H9 (cell line): ENCODE results near the gene FEM1B. TPM values are rescaled to one million over a fixed set of nuclear protein-coding genes. Genes with fewer than 3 reads are reported as not detected.

ENCODE experiments used
- DNase-seq: peaks from one replicate; pipeline ENCODE4 v3.0.0-alpha.2; 2017
- H2AFZ ChIP-seq: one replicate; pipeline ENCODE4 v1.6.1; 2013; ENCODE audit warnings: mild to moderate bottlenecking, low read length, control low read depth, moderate library complexity
- H2AK5ac ChIP-seq: 2 replicates; pipeline ENCODE4 v1.6.1; 2013; ENCODE audit warnings: low read length, control low read depth, mixed read lengths; ENCODE audit not compliant: insufficient read length
- H2BK120ac ChIP-seq: one replicate; pipeline ENCODE4 v1.6.1; 2013; ENCODE audit warnings: low read depth, mild to moderate bottlenecking, low read length, control low read depth, inconsistent platforms; ENCODE audit not compliant: poor library complexity, severe bottlenecking
- H2BK12ac ChIP-seq: 2 replicates; pipeline ENCODE4 v1.6.1; 2013; ENCODE audit warnings: low read length, control low read depth, mixed read lengths, low read depth; ENCODE audit not compliant: insufficient read length
- H2BK15ac ChIP-seq: 2 replicates; pipeline ENCODE4 v1.6.1; 2013; ENCODE audit warnings: low read depth, low read length, control low read depth
- H2BK20ac ChIP-seq: one replicate; pipeline ENCODE4 v1.6.1; 2013; ENCODE audit warnings: low read depth, mild to moderate bottlenecking, low read length, control low read depth, inconsistent platforms; ENCODE audit not compliant: poor library complexity, severe bottlenecking
- H2BK5ac ChIP-seq: 2 replicates; pipeline ENCODE4 v1.6.1; 2013; ENCODE audit warnings: low read length, control low read depth, mixed read lengths; ENCODE audit not compliant: insufficient read length
- H3K14ac ChIP-seq: 2 replicates; pipeline ENCODE4 v1.6.1; 2013; ENCODE audit warnings: low read length, control low read depth; ENCODE audit not compliant: insufficient read depth
- H3K18ac ChIP-seq: 2 replicates; pipeline ENCODE4 v1.6.1; 2013; ENCODE audit warnings: low read depth, mild to moderate bottlenecking, mixed read lengths, low read length, control low read depth; ENCODE audit not compliant: insufficient read length
- H3K23ac ChIP-seq: 2 replicates; pipeline ENCODE4 v1.6.1; 2013; ENCODE audit warnings: low read length, control low read depth, mixed read lengths, low read depth; ENCODE audit not compliant: insufficient read length
- H3K23me2 ChIP-seq: 2 replicates; pipeline ENCODE4 v1.6.1; 2013; ENCODE audit warnings: low read depth, mild to moderate bottlenecking, mixed read lengths, low read length, control low read depth; ENCODE audit not compliant: insufficient read length, poor library complexity, severe bottlenecking
- H3K27ac ChIP-seq: 2 replicates; pipeline ENCODE4 v1.5.1; 2013; ENCODE audit warnings: low read length, control low read depth, mixed read lengths, low read depth; ENCODE audit not compliant: insufficient read length
- H3K27me3 ChIP-seq: 2 replicates; pipeline ENCODE4 v1.6.1; 2013; ENCODE audit warnings: low read length, control low read depth, inconsistent platforms; ENCODE audit not compliant: insufficient read depth
- H3K4ac ChIP-seq: 2 replicates; pipeline ENCODE4 v1.6.1; 2013; ENCODE audit warnings: low read depth, mild to moderate bottlenecking, control low read depth, inconsistent platforms, low read length, moderate library complexity
- H3K4me1 ChIP-seq: 2 replicates; pipeline ENCODE4 v1.6.1; 2013; ENCODE audit warnings: low read length, control low read depth, inconsistent platforms; ENCODE audit not compliant: insufficient read depth
- H3K4me2 ChIP-seq: 2 replicates; pipeline ENCODE4 v1.6.1; 2013; ENCODE audit warnings: low read length, control low read depth, mixed read lengths; ENCODE audit not compliant: insufficient read length, insufficient read depth
- H3K56ac ChIP-seq: 2 replicates; pipeline ENCODE4 v1.6.1; 2013; ENCODE audit warnings: low read depth, mild to moderate bottlenecking, mixed read lengths, low read length, control low read depth; ENCODE audit not compliant: insufficient read length
- H3K79me1 ChIP-seq: 2 replicates; pipeline ENCODE4 v1.6.1; 2013; ENCODE audit warnings: low read depth, mild to moderate bottlenecking, moderate library complexity, low read length, control low read depth, inconsistent platforms; ENCODE audit not compliant: insufficient read depth, poor library complexity, severe bottlenecking
- H3K79me2 ChIP-seq: 2 replicates; pipeline ENCODE4 v1.6.1; 2013; ENCODE audit warnings: low read length, control low read depth, inconsistent platforms; ENCODE audit not compliant: insufficient read depth
- H3K9ac ChIP-seq: 2 replicates; pipeline ENCODE4 v1.6.1; 2013; ENCODE audit warnings: low read length, control low read depth, mixed read lengths; ENCODE audit not compliant: insufficient read length; ENCODE audit errors: extremely low read depth
- H3K9me3 ChIP-seq: one replicate; pipeline ENCODE4 v1.6.1; 2013; ENCODE audit warnings: low read depth, low read length, inconsistent platforms; ENCODE audit not compliant: control insufficient read depth
- H3T11ph ChIP-seq: one replicate; pipeline ENCODE4 v1.6.1; 2013; ENCODE audit warnings: mild to moderate bottlenecking, low read length, control low read depth, inconsistent platforms
- H4K20me1 ChIP-seq: one replicate; pipeline ENCODE4 v1.6.1; 2013; ENCODE audit not compliant: control insufficient read depth, insufficient read length, insufficient read depth
- H4K5ac ChIP-seq: 2 replicates; pipeline ENCODE4 v1.6.1; 2013; ENCODE audit warnings: low read depth, mild to moderate bottlenecking, mixed read lengths, low read length, control low read depth; ENCODE audit not compliant: insufficient read length
- H4K8ac ChIP-seq: replicated peaks from 2 replicates; pipeline ENCODE4 v1.6.1; 2013; ENCODE audit warnings: low read length, control low read depth, mixed read lengths, low read depth; ENCODE audit not compliant: insufficient read length
- H4K91ac ChIP-seq: 2 replicates; pipeline ENCODE4 v1.6.1; 2013; ENCODE audit warnings: low read depth, mild to moderate bottlenecking, moderate library complexity, mixed read lengths, low read length, control low read depth; ENCODE audit not compliant: insufficient read length
- H3K27ac Mint-ChIP-seq, 3 experiments: 2 replicates in 2 of 3; 3 replicates in 1 of 3; pipeline ENCODE4 v1.8.0; 2020 to 2021; ENCODE audit warnings: mixed read lengths in 3 of 3, mild to moderate bottlenecking in 1 of 3, moderate library complexity in 1 of 3
- H3K27me3 Mint-ChIP-seq: 2 replicates; pipeline ENCODE4 v1.8.0; 2021; ENCODE audit warnings: low read depth, mild to moderate bottlenecking, moderate library complexity, mixed read lengths
- H3K36me3 Mint-ChIP-seq, 3 experiments: 2 replicates in 2 of 3; 3 replicates in 1 of 3; pipeline ENCODE4 v1.8.0; 2020 to 2021; ENCODE audit warnings: low read depth in 3 of 3, mixed read lengths in 3 of 3; ENCODE audit not compliant: insufficient read depth in 1 of 3
- H3K4me1 Mint-ChIP-seq, 2 experiments: 2 replicates each; pipeline ENCODE4 v1.8.0; 2020; ENCODE audit warnings: mixed read lengths in 2 of 2
- H3K4me3 Mint-ChIP-seq, 2 experiments: 2 replicates in 1 of 2; 3 replicates in 1 of 2; pipeline ENCODE4 v1.8.0; 2020 to 2021; ENCODE audit warnings: mild to moderate bottlenecking in 2 of 2, mixed read lengths in 2 of 2, moderate library complexity in 1 of 2
- H3K9me3 Mint-ChIP-seq, 2 experiments: 2 replicates in 1 of 2; 3 replicates in 1 of 2; pipeline ENCODE4 v1.8.0; 2020; ENCODE audit warnings: mild to moderate bottlenecking in 2 of 2, mixed read lengths in 2 of 2, moderate library complexity in 1 of 2
- CTCF ChIP-seq: fragments of 200-600 bp; sonication (generic); conservative IDR thresholded peaks from 3 replicates; pipeline ENCODE4 v1.8.0; 2021; ENCODE audit warnings: antibody characterized with exemption, mild to moderate bottlenecking
- WGBS: extraction: QIAGEN DNeasy Blood & Tissue Kit; methylation state at CpG from one replicate; pipeline ENCODE4 v1.1.7; 2013; ENCODE audit warnings: missing lambda C conversion rate, low lambda C conversion rate, mixed read lengths; ENCODE audit not compliant: insufficient read length; ENCODE audit errors: extremely low coverage; 5-methylcytosine and 5-hydroxymethylcytosine counted together
- total RNA-seq: library from RNA; stranded (reverse); gene quantifications from 2 replicates; pipeline ENCODE4 v1.2.1, GENCODE V29; 2021

FEM1B gene
- total RNA-seq, 1 experiment from 2014 or later = 77.9 TPM

- H3K14ac ChIP-seq = peak overlapping the region; percentile 62; the same call in 1 of the 2 replicates
- H2AFZ ChIP-seq = peak overlapping the region; percentile 58
- no peak overlapping the region for H3K23ac ChIP-seq
- peak; percentile 41 for DNase-seq
- H3K4ac ChIP-seq = no peak overlapping the region
- peak overlapping the region; percentile 62 to 91 (median 64); a peak in 5 of 7 replicates for H3K27ac Mint-ChIP-seq
- no peak overlapping the region for H4K91ac ChIP-seq
- TF ChIP-seq CTCF = no peak
- H2BK12ac ChIP-seq = no peak overlapping the region
- H3K56ac ChIP-seq = no peak overlapping the region
- H3K4me1 Mint-ChIP-seq = peaks cover 35 to 45% of the 10 kb centered on the region in 2 experiments
- H3K79me1 ChIP-seq = no peaks in the 10 kb centered on the region
- H3K4me2 ChIP-seq = no peak overlapping the region
- no peaks in the 10 kb centered on the region for H3K36me3 Mint-ChIP-seq
- no peaks in the 10 kb centered on the region for H3K9me3 ChIP-seq
- no CpG with 5 or more reads among the region's 11 CpGs for WGBS
- peaks cover 7% of the 10 kb centered on the region; the same call in 1 of the 2 replicates for H3K4me1 ChIP-seq
- peak overlapping the region; percentile 25 for H3K9ac ChIP-seq
- H3K18ac ChIP-seq = peak overlapping the region; percentile 8
- H4K20me1 ChIP-seq = no peaks in the 10 kb centered on the region
- H3K4me3 Mint-ChIP-seq = peak overlapping the region in 1 of 2 experiments; percentile 13; a peak in 2 of 5 replicates
- peak overlapping the region; percentile 3 for H4K8ac ChIP-seq
- no peaks in the 10 kb centered on the region for H3K79me2 ChIP-seq
- no peak overlapping the region for H2AK5ac ChIP-seq
- no peaks in the 10 kb centered on the region for H3K27me3 ChIP-seq
- no peak overlapping the region for H2BK15ac ChIP-seq
- no peak overlapping the region for H2BK20ac ChIP-seq
- no peaks in the 10 kb centered on the region for H3K27me3 Mint-ChIP-seq
- H2BK5ac ChIP-seq = no peak overlapping the region
- H3T11ph ChIP-seq = no peak overlapping the region
- no peaks in the 10 kb centered on the region for H3K9me3 Mint-ChIP-seq
- peaks cover 5% of the 10 kb centered on the region for H3K23me2 ChIP-seq
- peak overlapping the region; percentile 10 for H4K5ac ChIP-seq
- H3K27ac ChIP-seq = no peak overlapping the region
- no peak overlapping the region for H2BK120ac ChIP-seq
Measured at GRCh38 chr15:68271854-68272471, 5.6 kb upstream of the FEM1B start.
